GM12878 (cell line): ENCODE results near the gene DNAJC18. TPM values are rescaled to one million over a fixed set of nuclear protein-coding genes. Genes with fewer than 3 reads are reported as not detected.

Experiments used
- ATAC-seq: fragments of 200-7000 bp; cut with Tn5 transposase; 3 replicates; pipeline ENCODE4 v1.9.1; 2020; ENCODE audit warnings: mild to moderate bottlenecking, moderate library complexity
- BruUV-seq: library from RNA; stranded (reverse); fragments of 400-500 nt; replicated peaks from 2 replicates; lab custom pipeline; 2021; lab: Mats Ljungman, UMichigan
- CTCF ChIA-PET: fragments of 300-600 bp; sonication (Branson Sonifier 250); formaldehyde crosslinking; extraction: SDS; loops from one replicate; lab custom pipeline; 2021; ENCODE audit warnings: inconsistent platforms; lab: Yijun Ruan, JAX
- POLR2A ChIA-PET: fragments of 350-600 bp; formaldehyde crosslinking; extraction: SDS; loops from one replicate; lab custom pipeline; 2021; ENCODE audit warnings: inconsistent platforms; lab: Charles Lee
- RAD21 ChIA-PET: fragments of 300-600 bp; sonication (Branson Sonifier 250); formaldehyde crosslinking; loops from one replicate; lab custom pipeline; 2023; ENCODE audit warnings: antibody characterized with exemption; ENCODE audit not compliant: unreplicated experiment; lab: Charles Lee
- SMC1A ChIA-PET: fragments of 300-600 bp; sonication (Branson Sonifier 250); formaldehyde crosslinking; loops from one replicate; lab custom pipeline; 2023; ENCODE audit not compliant: unreplicated experiment, uncharacterized antibody; lab: Charles Lee
- DNase-seq: peaks from one replicate; pipeline ENCODE4 v3.0.0-alpha.2; 2011; ENCODE audit warnings: low read depth, low spot score
- FAIRE-seq: peaks from 3 replicates; lab custom pipeline; 2011; peaks lifted over from hg19 to GRCh38; lab: Jason Lieb, UNC
- H2AFZ ChIP-seq: 2 replicates; pipeline ENCODE4 v1.6.0; 2011; ENCODE audit warnings: low read depth, low read length, control low read depth; ENCODE audit not compliant: control insufficient read depth
- H3K27ac ChIP-seq: 2 replicates; pipeline ENCODE4 v1.5.1; 2011; ENCODE audit warnings: control low read depth; ENCODE audit not compliant: control insufficient read depth, insufficient read depth
- H3K27me3 ChIP-seq, 2 experiments: replicated peaks in 1 of 2; 2 replicates each; pipeline versions ENCODE4 v1.6.0 to v1.6.1; 2011; ENCODE audit warnings: low read length in 1 of 2; ENCODE audit not compliant: control insufficient read depth in 2 of 2, insufficient read depth in 2 of 2
- H3K36me3 ChIP-seq, 2 experiments: 2 replicates each; pipeline ENCODE4 v1.5.1; 2011; ENCODE audit warnings: low read length in 1 of 2; ENCODE audit not compliant: control insufficient read depth in 2 of 2, insufficient read depth in 2 of 2
- H3K4me1 ChIP-seq: 2 replicates; pipeline ENCODE4 v1.6.1; 2011; ENCODE audit warnings: mild to moderate bottlenecking, low read length, moderate library complexity, mixed read lengths; ENCODE audit not compliant: control insufficient read depth, insufficient read depth
- H3K4me2 ChIP-seq: 2 replicates; pipeline ENCODE4 v1.6.0; 2011; ENCODE audit warnings: control low read depth; ENCODE audit not compliant: control insufficient read depth, insufficient read depth
- H3K4me3 ChIP-seq: fragments of 200-600 bp; sonication (generic); 2 replicates; pipeline ENCODE4 v1.5.1; 2016
- H3K79me2 ChIP-seq: 2 replicates; pipeline ENCODE4 v1.6.0; 2011; ENCODE audit warnings: low read length; ENCODE audit not compliant: control insufficient read depth, insufficient read depth
- H3K9ac ChIP-seq: 2 replicates; pipeline ENCODE4 v1.8.0; 2011; ENCODE audit warnings: low read length, control low read depth, mixed read lengths; ENCODE audit not compliant: control insufficient read depth, insufficient read depth
- H3K9me3 ChIP-seq: replicated peaks from 3 replicates; pipeline ENCODE4 v1.5.1; 2011; ENCODE audit warnings: mild to moderate bottlenecking, low read length; ENCODE audit not compliant: control insufficient read depth, insufficient read depth
- H4K20me1 ChIP-seq: 2 replicates; pipeline ENCODE4 v1.6.0; 2011; ENCODE audit not compliant: control insufficient read depth, insufficient read depth
- NBN ChIP-seq: fragments of 450-650 bp; IDR thresholded peaks from 2 replicates; pipeline ENCODE4 v1.6.1; 2016
- NR2F1 ChIP-seq: fragments of 450-650 bp; conservative IDR thresholded peaks from 2 replicates; pipeline ENCODE4 v1.6.1; 2017; ENCODE audit warnings: mild to moderate bottlenecking
- WGBS: methylation state at CpG from one replicate; pipeline ENCODE4 v1.1.6; 2016; ENCODE audit warnings: low lambda C conversion rate; ENCODE audit not compliant: insufficient replicate concordance, insufficient coverage; ENCODE audit errors: missing lambda C conversion rate; 5-methylcytosine and 5-hydroxymethylcytosine counted together
- in situ Hi-C: fragments of 300-500 bp; cut with MboI; formaldehyde crosslinking; loops from 9 replicates; pipeline ENCODE4 v1.14.3; 2018; ENCODE audit warnings: mixed read lengths
- intact Hi-C: fragments of 100-400 bp; cut with micrococcal nuclease; formaldehyde crosslinking; loops from one replicate; pipeline ENCODE4 v1.14.2; 2022; ENCODE audit not compliant: unreplicated experiment
- polyA plus RNA-seq, 11 experiments: library from polyadenylated mRNA; depleted of rRNA in 4 of 11; unstranded in 6 of 11; stranded (reverse) in 5 of 11; fragments of >200 nt; fragmentation: Nextera tagmentation in 4 of 11; fragmentation: Illumina TruSeq in 1 of 11; extraction: Ambion mirVana in 4 of 11; extraction: Trizol in 1 of 11; gene quantifications; 1 replicate in 1 of 11; 2 replicates in 10 of 11; pipeline versions ENCODE4 v1.2.1 to v1.2.3, GENCODE V29; 2011 to 2016; ENCODE audit warnings: inconsistent platforms in 2 of 11, missing spikeins in 2 of 11, low read depth in 1 of 11
- total RNA-seq, 4 experiments: library from RNA; depleted of rRNA in 3 of 4; stranded (reverse); fragments of >200 nt in 3 of 4; fragmentation: Illumina TruSeq in 1 of 4; extraction: Trizol in 1 of 4; gene quantifications; 2 replicates each; pipeline versions ENCODE4 v1.2.1 to v1.2.3, GENCODE V29; 2013 to 2021
- TF ChIP-seq, protein P1 (sequence below): fragments of 450-650 bp; IDR thresholded peaks from 2 replicates; pipeline ENCODE4 v1.6.1; 2017; ENCODE audit warnings: mild to moderate bottlenecking, moderate library complexity

Gene DNAJC18
- total and polyA plus RNA-seq, 10 of the 15 experiments (the other 5 are each of a cell fraction or from before 2014, with no cell fraction given): 6.4 to 26.7 (median 17.7) TPM

DNA sequence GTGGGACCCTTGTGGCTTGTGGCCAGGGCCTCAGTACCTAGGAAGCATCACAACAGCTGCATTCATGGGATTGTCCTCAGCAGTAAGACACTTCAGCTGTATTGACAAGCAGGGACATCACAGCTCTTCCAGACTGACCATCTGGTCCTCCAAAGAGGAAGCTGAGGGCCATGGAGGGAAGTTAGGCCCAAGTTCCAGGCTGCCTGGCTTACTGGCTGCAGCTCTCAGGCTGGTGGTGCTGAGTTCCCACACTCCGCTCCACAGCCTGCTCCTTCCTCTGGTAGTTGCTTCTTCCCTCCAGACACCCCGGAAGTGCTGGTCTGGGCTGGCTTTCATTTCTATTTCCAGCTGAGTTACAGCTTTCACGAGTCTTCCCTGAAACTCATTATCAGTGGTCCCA lies 48.9 kb upstream of the DNAJC18 start:
- BruUV-seq: no TSS peak

More for the DNA sequence above, 48.9 kb upstream of the DNAJC18 start:
- WGBS: 43% methylated on average over 3 of the region's 3 CpGs
- in situ Hi-C loops: no loop called here
- Histone ChIP-seq H3K79me2 (no peaks in the 10 kb centered on the region), H3K9ac (peak overlapping the region; percentile 37; the same call in 1 of the 2 replicates), H3K27ac (0 out of 2 replicates have a peak overlapping the region, but pooled peaks have one; percentile 17), H2AFZ (peak overlapping the region; percentile 86), H3K4me1 (peaks cover 8% of the 10 kb centered on the region), H3K9me3 (no peaks in the 10 kb centered on the region), H4K20me1 (no peaks in the 10 kb centered on the region)
- ChIA-PET SMC1A (interaction anchor here (0.6 kb wide), 2 partner anchors 121 to 492 kb away, joined by 3 read pairs; no protein-coding TSS in a partner anchor), RAD21 (interaction anchor here (1.0 kb wide), 2 partner anchors 30 to 66 kb away, joined by 3 to 7 read pairs; no protein-coding TSS in a partner anchor), CTCF (no interaction called here)
- DNase-seq (no peak), ATAC-seq (peak; percentile 22; the same call in 2 of the 3 replicates)
- intact Hi-C loops: no loop called here
- no peak for TF ChIP-seq NR2F1
- no peak for TF ChIP-seq NBN
- TF ChIP-seq, protein P1, sequence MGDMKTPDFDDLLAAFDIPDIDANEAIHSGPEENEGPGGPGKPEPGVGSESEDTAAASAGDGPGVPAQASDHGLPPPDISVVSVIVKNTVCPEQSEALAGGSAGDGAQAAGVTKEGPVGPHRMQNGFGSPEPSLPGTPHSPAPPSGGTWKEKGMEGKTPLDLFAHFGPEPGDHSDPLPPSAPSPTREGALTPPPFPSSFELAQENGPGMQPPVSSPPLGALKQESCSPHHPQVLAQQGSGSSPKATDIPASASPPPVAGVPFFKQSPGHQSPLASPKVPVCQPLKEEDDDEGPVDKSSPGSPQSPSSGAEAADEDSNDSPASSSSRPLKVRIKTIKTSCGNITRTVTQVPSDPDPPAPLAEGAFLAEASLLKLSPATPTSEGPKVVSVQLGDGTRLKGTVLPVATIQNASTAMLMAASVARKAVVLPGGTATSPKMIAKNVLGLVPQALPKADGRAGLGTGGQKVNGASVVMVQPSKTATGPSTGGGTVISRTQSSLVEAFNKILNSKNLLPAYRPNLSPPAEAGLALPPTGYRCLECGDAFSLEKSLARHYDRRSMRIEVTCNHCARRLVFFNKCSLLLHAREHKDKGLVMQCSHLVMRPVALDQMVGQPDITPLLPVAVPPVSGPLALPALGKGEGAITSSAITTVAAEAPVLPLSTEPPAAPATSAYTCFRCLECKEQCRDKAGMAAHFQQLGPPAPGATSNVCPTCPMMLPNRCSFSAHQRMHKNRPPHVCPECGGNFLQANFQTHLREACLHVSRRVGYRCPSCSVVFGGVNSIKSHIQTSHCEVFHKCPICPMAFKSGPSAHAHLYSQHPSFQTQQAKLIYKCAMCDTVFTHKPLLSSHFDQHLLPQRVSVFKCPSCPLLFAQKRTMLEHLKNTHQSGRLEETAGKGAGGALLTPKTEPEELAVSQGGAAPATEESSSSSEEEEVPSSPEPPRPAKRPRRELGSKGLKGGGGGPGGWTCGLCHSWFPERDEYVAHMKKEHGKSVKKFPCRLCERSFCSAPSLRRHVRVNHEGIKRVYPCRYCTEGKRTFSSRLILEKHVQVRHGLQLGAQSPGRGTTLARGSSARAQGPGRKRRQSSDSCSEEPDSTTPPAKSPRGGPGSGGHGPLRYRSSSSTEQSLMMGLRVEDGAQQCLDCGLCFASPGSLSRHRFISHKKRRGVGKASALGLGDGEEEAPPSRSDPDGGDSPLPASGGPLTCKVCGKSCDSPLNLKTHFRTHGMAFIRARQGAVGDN: peak; percentile 27; the same call in 1 of the 2 replicates
- TF ChIP-seq, all 136 proteins: peak for 1
- Histone ChIP-seq H3K4me2 (peak overlapping the region; percentile 43; the same call in 1 of the 2 replicates), H3K4me3 (no peak overlapping the region), H3K27me3 (no peaks in the 10 kb centered on the region), H3K36me3 (no peaks in the 10 kb centered on the region)
- POLR2A ChIA-PET: interaction anchor here (0.6 to 1.1 kb wide), 4 partner anchors 9 to 33 kb away, joined by 3 to 7 read pairs (median 6); no protein-coding TSS in a partner anchor
- FAIRE-seq: no peak
